GM18873 (cell line): ENCODE results near the gene AMPD3.
A peak's percentile ranks its signal among the peaks of the same experiment; 100 is the strongest.

Source experiments
- ATAC-seq: cut with Tn5 transposase; IDR thresholded peaks from one replicate; pipeline ENCODE4 v1.9.1; 2021; ENCODE audit warnings: mild to moderate bottlenecking, moderate library complexity, moderate number of reproducible peaks; ENCODE audit not compliant: unreplicated experiment, low FRiP score

AMPD3 gene

DNA sequence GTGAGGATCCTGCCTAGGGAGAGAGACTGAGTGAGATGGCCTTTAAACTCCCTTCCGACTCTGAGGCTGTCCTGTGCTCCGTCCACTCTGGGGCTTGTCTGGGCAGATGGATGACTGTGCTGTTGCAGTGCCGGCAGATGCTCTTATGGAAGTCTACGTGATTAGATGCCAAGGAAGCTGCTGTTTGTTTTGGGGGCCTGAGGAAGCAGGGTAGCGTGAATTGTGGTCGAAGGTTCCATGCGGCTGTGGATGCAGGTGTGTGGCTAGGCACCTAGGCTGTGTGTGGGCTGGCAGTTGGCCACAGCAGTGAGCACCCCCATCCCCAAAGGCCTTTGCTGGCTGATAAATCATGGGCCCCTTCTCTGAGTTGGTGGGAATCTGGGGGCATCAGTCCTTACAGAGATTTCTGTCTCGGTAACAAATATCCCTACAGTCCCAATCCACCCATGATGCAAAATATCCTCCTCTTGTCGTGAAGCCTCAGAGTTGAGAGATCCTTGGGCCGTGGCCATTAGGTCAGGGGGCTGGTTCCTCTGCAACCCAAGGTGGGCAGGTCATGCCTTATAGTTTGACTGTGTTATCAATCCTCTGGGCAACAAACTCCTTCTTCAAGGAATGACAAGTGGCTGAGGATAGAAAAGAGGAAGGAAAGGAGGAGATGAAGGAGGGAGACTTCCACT, 31.2 kb downstream of the AMPD3 start:
- ATAC-seq = no peak

DNA sequence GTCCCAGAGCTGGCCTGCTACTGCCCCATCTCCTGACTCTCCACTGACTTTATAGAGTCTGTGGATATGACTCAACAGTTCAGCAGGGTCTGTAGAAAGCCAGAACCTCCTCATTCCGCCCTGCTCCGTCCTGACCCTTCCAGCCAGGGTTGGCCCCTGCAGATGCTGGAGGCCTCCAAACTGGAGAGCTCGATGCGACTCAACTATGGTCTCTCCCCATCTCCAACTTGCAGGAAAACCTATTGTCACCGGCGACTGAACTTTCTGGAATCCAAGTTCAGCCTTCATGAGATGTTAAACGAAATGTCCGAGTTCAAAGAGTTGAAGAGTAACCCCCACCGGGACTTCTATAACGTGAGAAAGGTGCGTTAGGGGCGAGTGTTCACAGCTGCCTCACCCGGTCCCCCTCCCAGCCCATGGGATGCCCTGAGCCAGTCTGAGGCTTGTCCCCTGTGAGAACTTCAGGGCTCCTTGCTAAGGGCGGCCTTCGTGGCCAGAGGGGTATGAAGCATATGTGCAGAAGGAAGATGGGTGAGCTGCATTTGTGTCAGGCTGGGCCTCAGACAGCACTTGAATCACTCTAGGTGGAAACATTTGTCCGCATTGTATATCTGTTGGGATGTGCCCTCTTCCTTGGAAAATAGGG, 32.1 kb downstream of the AMPD3 start:
- no peak for ATAC-seq

DNA sequence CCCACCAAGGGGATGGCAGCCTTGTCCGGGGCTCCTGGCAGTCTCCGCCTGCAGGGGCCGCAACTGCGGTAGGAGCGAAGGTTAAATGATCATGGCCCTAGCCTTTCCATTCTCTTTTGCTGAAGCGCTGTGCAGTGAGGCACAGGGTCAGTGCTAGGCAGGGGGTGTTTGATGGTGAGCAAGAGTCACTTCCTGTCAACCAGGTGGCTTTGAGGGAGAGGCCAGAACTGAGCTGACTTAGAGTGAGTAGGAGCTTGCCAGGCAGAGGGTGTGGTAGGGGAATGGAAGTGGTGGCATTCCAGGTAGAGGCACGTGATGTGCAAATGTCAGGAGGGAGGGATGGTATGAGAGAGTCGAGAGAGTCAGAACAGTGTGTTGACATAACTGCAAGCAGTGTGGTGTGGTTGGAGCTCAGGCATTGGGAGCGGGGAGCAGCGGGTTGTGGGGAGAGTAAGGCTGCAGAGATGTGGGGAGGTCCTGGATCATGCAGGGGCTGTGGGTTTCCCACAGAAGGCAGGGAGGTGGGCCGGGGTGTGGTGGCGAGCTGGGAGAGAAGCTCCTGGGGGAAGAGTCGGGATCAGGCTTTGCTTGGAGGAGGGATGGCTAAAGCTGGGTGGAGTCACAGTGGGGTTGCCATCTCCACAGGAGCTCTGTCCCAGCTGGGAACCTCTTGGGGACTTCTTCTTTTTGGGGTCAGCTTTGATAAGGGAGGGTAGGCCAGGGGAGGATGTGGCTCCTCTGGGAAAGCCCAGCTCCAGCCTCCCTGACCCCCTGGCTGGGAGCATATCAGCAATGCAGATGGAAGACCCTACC, 33.3 kb downstream of the AMPD3 start:
- no peak for ATAC-seq

DNA sequence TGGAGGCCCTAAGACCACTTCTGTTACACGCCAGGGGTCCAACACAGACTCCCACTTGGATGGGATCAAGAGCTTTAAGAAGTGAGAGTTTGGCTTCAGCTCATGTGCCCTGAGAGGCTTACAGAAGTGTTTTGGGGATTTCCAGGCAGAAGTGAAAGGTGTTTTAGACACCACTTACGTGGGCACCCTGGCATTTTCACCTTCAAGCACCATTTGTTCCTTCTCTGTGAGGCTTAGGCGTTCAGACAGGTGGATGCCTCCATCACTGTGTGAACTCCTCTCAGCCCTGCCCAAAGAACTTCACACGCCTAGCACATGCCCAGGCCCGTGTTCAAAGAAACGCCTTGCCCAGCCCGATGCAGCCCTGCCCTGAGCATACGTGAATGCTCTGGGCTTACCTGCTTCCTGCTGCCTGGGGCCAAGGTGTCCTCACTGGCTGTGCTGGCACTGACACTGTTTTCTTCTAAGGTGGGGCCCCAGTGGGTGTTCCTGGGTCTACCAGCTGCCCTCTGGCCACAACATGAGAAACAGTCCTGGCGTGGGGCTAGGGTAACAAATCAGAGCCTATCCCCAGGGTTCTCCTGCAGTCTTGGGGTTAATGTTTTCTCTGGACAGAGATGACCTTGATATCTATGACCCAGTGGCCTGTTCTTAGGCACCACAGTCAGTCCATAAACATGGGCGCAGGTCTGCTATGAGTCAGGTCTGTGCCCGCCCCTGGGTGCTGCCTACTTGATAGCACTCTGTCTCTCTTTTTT, 34.0 kb downstream of the AMPD3 start:
- peak; percentile 56 for ATAC-seq

DNA sequence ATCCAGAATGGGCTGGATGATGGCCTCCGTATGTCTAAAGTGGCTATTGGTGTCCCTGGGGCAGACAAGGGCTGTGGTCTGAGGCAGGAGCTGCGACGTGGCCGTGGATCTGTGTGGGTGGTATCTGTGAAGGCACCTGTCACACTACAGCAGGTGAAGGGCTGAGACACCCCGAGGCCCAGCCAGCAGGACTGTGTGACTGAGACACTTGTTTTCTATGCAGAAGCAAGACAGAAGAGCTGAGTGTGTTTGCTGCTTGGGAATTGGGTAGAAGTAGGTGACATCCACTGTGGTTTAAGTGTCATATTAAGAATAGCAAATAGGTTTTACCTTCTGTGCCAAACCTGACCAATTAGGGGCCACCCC, 35.0 kb downstream of the AMPD3 start:
- ATAC-seq = no peak

DNA sequence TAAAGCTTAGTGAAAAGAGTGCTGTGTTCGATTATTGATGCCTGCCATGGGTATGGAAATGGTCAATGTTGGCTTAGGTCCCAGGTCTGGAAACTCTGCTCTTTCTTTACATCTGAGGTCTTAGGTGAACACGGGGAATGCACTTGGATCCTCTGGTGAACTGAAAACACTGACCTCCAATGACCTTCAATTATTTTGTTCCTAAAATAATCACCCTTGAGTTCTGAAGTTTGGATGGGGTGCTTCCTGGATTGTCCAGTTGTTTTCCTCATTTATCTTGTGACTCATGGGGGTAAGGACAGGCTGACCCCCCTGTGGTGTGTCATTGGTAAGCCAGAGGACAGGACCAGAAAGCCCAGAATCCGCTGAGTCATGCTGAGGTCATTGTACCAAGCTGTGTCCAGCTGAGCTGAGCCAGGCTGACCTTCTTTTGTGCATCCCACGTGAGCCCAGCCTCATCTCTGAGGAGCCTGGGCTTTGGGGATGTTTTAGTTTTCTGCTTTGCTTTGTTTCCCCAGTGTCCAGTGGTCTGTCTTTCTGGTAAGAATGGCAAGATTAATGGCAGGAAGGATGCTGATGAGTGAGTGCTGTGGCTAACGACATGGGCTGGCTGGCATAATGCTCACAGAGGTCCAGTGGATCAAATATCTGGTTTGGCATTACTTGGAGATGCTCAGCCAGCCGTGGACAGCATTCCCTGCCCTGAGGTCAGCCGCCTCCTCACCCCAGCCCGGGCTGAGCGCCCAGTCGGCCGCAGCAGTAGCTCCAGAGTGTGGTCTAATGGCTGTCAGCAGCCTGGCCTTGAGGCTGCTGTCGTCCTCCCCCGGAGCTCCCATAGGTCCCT, 35.6 kb downstream of the AMPD3 start:
- no peak for ATAC-seq

DNA sequence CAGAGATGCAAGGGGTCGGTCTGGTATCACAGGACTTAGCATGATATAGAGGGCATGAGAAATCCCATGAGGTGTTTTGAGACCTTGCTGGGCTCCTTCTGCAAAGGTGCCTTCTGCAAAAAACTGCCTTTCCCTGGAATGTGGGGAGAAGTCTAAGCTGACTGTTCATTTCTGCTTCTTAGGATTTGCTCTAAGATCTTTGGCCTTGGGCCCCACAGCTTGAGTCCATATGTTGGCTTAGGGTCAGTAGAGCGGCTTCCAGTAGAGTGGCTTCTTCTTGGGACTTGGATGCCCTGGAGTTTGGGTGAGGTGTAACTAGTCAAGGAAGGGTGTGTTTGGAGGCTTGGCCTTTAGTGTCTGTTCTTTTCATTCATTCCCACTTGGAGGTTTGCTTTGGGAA, 37.0 kb downstream of the AMPD3 start:
- no peak for ATAC-seq

DNA sequence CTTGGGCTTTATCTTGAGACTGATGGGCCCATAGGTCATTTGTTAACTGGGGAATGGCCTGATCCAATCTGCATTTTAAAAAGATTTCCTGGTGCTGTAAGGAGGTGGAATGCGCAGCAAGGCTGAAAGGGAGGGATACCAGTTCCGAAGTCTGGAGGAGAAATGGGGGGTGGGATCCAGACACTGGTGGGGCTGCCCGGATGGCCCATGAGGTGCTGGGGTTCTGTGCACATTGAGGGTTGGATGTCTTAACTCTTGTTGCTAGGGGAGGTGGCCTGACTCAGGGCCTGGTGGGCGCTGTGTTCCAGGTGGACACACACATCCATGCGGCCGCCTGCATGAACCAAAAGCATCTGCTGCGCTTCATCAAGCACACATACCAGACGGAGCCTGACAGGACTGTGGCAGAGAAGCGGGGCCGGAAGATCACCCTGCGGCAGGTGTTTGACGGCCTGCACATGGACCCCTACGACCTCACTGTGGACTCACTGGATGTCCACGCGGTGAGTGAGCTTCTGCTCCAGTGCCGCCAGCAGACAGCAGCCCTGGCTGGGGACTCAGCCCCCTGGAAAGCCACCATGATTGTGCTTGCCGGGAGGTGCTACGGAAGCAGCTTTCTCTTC, 38.1 kb downstream of the AMPD3 start:
- ATAC-seq = no peak

DNA sequence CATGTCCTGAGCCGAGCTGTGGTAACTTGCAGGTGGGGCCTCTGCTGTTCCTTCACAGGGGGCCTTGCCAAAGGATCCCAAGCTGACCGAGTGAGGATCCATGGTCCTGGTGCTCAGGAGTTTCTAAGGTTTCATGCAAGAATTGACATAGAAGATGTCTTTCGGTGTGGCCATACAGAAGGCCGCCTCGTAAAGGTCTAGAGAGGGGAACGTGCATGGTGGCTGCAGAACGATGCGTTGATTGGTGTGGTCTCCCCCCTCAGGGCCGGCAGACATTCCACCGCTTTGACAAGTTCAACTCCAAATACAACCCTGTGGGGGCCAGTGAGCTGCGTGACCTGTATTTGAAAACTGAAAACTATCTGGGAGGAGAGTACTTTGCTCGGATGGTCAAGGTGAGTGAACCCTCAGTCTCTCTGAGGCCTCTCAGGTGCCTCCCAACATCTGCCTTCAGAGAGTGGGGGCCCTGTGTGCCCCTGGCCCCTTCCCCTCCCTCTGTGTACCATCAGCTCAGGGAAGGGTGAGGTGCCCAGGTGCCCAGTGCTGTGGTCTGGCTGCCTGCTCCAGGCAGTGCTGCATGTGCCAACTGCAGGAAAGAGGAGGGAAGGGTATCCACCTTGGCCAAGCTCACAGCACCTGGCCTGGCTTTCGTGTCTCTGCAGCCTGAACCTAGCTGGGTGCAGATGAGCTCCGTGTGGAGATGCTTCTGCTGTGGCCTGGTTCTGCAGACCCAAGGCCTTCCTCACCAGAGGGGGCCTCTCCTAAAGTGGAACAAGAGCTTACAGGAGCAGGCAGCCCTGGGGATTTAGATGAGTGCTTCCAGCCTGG, 39.8 kb downstream of the AMPD3 start:
- no peak for ATAC-seq

DNA sequence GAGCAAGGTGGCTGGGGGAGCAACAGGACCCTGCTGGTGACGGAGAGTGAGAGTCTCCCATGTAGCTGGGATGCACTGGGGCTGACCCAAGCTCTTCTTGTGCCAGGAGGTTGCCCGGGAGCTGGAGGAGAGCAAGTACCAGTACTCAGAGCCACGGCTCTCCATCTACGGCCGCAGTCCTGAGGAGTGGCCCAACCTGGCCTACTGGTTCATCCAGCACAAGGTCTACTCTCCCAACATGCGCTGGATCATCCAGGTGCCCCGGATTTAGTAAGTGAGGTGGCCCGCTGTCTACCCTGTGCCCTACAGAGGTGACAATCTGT, 40.4 kb downstream of the AMPD3 start:
- ATAC-seq = no peak

DNA sequence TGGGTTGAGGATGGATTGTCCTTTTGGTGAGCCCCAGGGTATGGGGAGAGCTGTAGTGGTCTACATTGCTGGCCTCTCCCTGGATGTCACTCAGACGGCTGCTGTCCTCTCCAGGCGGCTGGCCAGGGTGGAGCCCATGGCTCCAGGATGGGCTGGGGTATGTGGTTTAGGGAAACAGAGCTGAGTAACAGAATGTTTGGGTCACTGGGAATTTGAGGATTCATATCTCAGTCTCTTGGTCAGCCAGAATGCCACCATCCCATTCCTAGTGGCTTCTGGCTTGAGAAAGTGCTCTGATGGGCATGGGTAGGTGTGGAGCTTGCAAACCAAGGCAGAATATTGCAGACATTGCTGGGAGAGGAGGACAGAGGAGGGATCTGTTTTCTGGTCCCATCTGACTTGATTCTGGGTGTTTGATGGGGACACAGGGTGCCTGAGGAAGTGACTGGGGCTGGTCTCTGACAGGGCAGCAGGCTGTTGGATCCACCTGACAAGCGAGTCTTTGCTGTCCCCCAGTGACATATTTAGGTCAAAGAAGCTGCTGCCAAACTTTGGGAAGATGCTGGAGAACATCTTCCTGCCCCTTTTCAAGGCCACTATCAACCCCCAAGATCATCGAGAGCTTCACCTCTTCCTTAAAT, 41.4 kb downstream of the AMPD3 start:
- ATAC-seq = no peak

DNA sequence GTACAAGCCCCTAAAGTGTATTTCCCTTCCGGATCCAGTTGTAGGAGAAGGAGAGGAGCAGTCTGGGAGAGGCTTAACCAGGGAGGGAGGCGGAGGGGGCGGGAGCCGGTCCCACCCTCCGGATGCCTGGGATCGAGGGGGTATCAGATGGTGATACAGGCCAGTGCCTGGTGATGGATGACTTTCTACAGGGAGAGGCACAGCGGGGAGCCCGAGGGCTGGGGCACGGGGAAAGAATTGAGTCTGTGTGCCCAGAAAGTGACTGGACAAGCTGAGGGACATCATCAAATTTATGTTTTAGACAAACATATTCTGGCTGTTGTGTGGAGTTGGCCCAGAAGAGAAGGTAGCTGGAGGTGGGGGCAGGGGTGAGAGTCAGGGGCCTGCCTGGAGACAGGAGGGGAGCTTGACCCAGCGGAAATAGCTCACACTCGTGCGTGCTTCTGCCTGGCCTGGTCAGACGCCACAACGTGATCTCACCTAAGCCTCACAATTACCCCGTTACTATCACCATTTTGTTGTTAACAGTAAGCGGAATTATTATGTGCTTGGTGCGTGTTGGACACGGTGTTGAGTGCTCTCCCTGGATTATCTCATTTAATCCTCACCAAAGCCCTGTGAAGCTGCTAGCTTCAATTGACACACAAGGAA, 42.4 kb downstream of the AMPD3 start:
- ATAC-seq = no peak

DNA sequence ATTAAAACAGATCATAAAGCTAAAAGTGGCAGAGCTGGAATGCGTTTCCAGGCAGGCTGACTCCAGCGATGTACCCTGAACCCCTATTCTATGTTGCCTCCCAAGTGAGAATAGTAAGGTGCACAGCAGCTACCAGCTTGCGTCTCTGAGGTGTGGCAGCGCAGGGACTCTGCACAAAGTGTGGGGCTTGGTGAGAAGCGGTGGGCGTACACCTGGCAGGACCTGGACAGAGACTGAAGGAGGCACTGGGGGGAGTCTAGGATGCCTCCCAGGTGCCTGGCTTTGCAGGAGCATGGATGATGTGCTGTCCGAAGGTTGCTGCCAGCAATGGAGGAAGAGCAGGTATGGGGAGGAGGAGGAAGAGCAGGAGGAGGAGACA, 42.9 kb downstream of the AMPD3 start:
- no peak for ATAC-seq

DNA sequence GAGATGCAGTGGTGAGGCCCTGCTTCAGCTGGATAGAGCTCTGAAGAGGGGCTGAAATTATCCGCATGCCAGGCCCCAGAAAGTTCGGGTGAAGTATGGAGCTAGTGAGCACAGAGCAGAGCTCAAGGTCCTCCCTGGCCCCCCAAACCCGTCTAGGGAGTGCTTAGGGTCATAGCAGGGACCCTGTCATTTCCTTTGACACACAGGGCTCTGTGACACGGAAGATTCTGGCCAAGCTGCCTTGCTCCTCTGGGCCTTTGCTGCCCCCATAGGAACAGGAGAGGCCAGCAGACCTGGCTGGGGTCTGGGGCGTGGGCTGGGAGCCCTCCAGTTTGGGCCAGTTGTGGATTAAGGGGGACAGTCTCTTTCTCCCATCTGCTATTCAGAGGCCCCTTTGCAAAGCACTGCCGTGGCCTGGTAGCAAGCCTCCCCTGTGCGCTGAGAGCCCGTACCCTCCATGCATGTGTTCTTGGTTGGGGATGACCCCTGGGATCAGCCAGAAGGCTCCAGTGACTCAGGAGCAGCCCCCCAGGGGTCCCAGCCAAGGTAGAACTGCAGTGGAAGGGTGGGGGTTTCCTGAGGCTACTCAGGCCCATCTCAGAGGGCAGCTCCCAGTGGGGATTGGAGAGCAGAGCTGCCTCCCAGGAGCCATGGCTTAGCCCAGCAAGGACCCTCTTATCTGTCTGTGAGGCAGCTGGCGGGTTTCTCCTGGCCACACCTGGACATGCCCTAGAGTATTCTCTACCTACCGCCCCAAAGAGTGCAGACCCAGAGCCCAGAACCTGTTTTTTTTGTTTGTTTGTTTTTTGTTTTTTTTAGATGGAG, 43.6 kb downstream of the AMPD3 start:
- no peak for ATAC-seq

DNA sequence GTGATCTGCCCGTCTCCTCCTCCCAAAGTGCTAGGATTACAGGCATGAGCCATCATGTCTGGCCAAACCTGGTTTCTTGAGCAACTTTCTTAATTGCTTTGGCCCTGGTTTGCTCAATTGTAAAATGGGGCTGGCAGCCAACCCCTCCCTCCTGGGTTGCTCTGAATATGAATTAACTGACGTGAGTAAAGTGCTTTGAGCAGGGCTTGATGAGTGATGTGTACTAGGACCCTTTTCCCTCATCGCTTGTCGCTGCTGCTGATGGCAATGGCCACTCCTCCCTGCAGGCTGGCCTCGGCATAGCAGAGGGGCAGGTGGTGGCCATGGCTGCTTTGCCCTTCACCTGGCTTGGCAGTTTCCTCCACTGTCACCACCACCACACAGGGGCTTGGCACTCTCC, 44.4 kb downstream of the AMPD3 start:
- ATAC-seq = no peak

DNA sequence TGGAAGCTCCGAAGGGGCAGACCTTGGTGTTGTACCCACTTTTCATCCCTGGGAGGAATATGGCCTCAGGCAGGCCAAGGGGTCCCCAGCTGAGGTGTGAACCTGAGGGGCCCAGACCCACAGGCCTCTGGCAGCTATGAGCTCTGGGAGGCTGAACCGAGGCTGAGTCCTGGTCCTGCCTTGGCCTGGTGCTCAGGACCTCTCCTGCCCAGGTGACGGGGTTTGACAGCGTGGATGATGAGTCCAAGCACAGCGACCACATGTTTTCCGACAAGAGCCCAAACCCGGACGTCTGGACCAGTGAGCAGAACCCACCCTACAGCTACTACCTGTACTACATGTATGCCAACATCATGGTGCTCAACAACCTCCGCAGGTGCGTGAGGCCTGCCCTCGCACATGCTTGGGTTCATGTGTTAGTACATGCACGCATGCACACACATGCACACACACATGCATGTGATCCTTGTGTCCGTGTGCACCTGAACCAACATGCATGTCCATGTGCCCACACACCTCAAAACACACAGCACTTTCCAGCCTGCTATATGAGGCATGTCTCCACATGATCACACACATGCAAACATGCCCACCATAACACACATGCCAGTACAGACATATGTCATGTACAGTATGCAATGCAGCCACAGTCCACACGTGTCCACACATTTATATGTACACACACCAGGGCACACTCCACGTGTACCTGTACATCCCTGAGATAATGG, 45.0 kb downstream of the AMPD3 start:
- ATAC-seq = no peak
